ENCODE measurements around the gene HDAC5.

Gene HDAC5

GRCh38 chr17:44063704-44064639 is 59.5 kb downstream of the HDAC5 start:
- H3K18ac ChIP-seq (ENCODE audit: low read length), result no peak overlapping the region
- H3K14ac ChIP-seq (ENCODE audit: low read length), result no peak overlapping the region
- no peak overlapping the region for H4K91ac ChIP-seq (ENCODE audit: low read depth, low read length, poor library complexity)
- H3K4me1 ChIP-seq (ENCODE audit: control insufficient read depth in 2 of 2, insufficient read depth in 1 of 2, low read depth in 1 of 2, low read length in 2 of 2), result peaks cover 0 to 2% of the 10 kb centered on the region in 2 donors
- H3K27ac ChIP-seq (replicated peaks; ENCODE audit: low read length), result no peak overlapping the region
- no peak overlapping the region for H3K9ac ChIP-seq (ENCODE audit: low read depth, low read length, poor library complexity)
- no peak overlapping the region for H3K4me2 ChIP-seq (ENCODE audit: insufficient read depth, low read length, poor library complexity, severe bottlenecking)
- no peak overlapping the region for H2BK5ac ChIP-seq (ENCODE audit: low read length)
- H3K4ac ChIP-seq (ENCODE audit: low read length), result no peak overlapping the region
- peaks cover 7% of the 10 kb centered on the region for H3K79me1 ChIP-seq (ENCODE audit: low read depth, low read length)
- H3K23ac ChIP-seq (ENCODE audit: low read depth, low read length, poor library complexity), result no peak overlapping the region
- no CpG with 5 or more reads among the region's 10 CpGs for WGBS, 2 donors (ENCODE audit: extremely low coverage in 2 of 2, insufficient read length in 2 of 2, insufficient replicate concordance in 1 of 2)
- DNase-seq (ENCODE audit: low spot score), result no peak
- H4K8ac ChIP-seq (ENCODE audit: low read depth, low read length), result no peak overlapping the region
- peaks cover 13 to 52% of the 10 kb centered on the region in 2 donors for H3K36me3 ChIP-seq (replicated peaks in 1 of 2; ENCODE audit: control insufficient read depth in 2 of 2, insufficient read depth in 2 of 2, low read length in 2 of 2)
- H2BK120ac ChIP-seq (ENCODE audit: low read depth, low read length), result no peak overlapping the region
- no peak overlapping the region for H3K4me3 ChIP-seq (ENCODE audit: low read length in 2 of 2)
- no peak overlapping the region for H2BK15ac ChIP-seq (ENCODE audit: low read length)
- H2AK5ac ChIP-seq (ENCODE audit: low read depth, low read length), result no peak overlapping the region
- H2AFZ ChIP-seq (ENCODE audit: low read length), result no peak overlapping the region
- no peaks in the 10 kb centered on the region for H3K9me3 ChIP-seq (replicated peaks in 1 of 2; ENCODE audit: control insufficient read depth in 2 of 2, insufficient read depth in 1 of 2, low read depth in 1 of 2, low read length in 2 of 2)
- no peak overlapping the region for H2BK12ac ChIP-seq (ENCODE audit: low read length)
- no peaks in the 10 kb centered on the region for H3K27me3 ChIP-seq (ENCODE audit: control insufficient read depth in 3 of 3, insufficient read depth in 3 of 3, low read depth in 1 of 3, low read length in 3 of 3)

GRCh38 chr17:44062871-44063270 is 60.6 kb downstream of the HDAC5 start:
- H3K36me3 ChIP-seq (replicated peaks in 1 of 2; ENCODE audit: control insufficient read depth in 2 of 2, insufficient read depth in 2 of 2, low read length in 2 of 2), result peaks cover 20 to 60% of the 10 kb centered on the region in 2 donors
- no peaks in the 10 kb centered on the region for H3K9me3 ChIP-seq (replicated peaks in 1 of 2; ENCODE audit: control insufficient read depth in 2 of 2, insufficient read depth in 1 of 2, low read depth in 1 of 2, low read length in 2 of 2)
- H2BK12ac ChIP-seq (ENCODE audit: low read length), result no peak overlapping the region

GRCh38 chr17:44061446-44061845 is 62.0 kb downstream of the HDAC5 start:
- Histone ChIP-seq H3K27ac (replicated peaks; ENCODE audit: low read length) (no peak overlapping the region), H4K8ac (ENCODE audit: low read depth, low read length) (no peak overlapping the region), H3K23ac (ENCODE audit: low read depth, low read length, poor library complexity) (no peak overlapping the region), H3K4ac (ENCODE audit: low read length) (no peak overlapping the region), H3K9ac (ENCODE audit: low read depth, low read length, poor library complexity) (no peak overlapping the region), H3K18ac (ENCODE audit: low read length) (no peak overlapping the region), H2BK120ac (ENCODE audit: low read depth, low read length) (no peak overlapping the region), H4K91ac (ENCODE audit: low read depth, low read length, poor library complexity) (no peak overlapping the region), H3K79me1 (ENCODE audit: low read depth, low read length) (peaks cover 7% of the 10 kb centered on the region), H3K36me3 (replicated peaks in 1 of 2; ENCODE audit: control insufficient read depth in 2 of 2, insufficient read depth in 2 of 2, low read length in 2 of 2) (peaks cover 20 to 72% of the 10 kb centered on the region in 2 donors), H3K4me2 (ENCODE audit: insufficient read depth, low read length, poor library complexity, severe bottlenecking) (no peak overlapping the region), H2BK5ac (ENCODE audit: low read length) (no peak overlapping the region), H3K14ac (ENCODE audit: low read length) (no peak overlapping the region), H2BK12ac (ENCODE audit: low read length) (no peak overlapping the region), H2AK5ac (ENCODE audit: low read depth, low read length) (no peak overlapping the region), H2AFZ (ENCODE audit: low read length) (no peak overlapping the region), H2BK15ac (ENCODE audit: low read length) (no peak overlapping the region), H3K4me3 (ENCODE audit: low read length in 2 of 2) (no peak overlapping the region), H3K27me3 (ENCODE audit: control insufficient read depth in 3 of 3, insufficient read depth in 3 of 3, low read depth in 1 of 3, low read length in 3 of 3) (no peaks in the 10 kb centered on the region), H3K4me1 (ENCODE audit: control insufficient read depth in 2 of 2, insufficient read depth in 1 of 2, low read depth in 1 of 2, low read length in 2 of 2) (peaks cover 0 to 2% of the 10 kb centered on the region in 2 donors), H3K9me3 (replicated peaks in 1 of 2; ENCODE audit: control insufficient read depth in 2 of 2, insufficient read depth in 1 of 2, low read depth in 1 of 2, low read length in 2 of 2) (no peaks in the 10 kb centered on the region)
- DNase-seq (ENCODE audit: low spot score), result no peak
- no CpG with 5 or more reads among the region's 1 CpG for WGBS, 2 donors (ENCODE audit: extremely low coverage in 2 of 2, insufficient read length in 2 of 2, insufficient replicate concordance in 1 of 2)

More at GRCh38 chr17:44062871-44063270, 60.6 kb downstream of the HDAC5 start:
- Histone ChIP-seq H2BK15ac (ENCODE audit: low read length) (no peak overlapping the region), H2AK5ac (ENCODE audit: low read depth, low read length) (no peak overlapping the region), H3K4me3 (ENCODE audit: low read length in 2 of 2) (no peak overlapping the region), H2BK120ac (ENCODE audit: low read depth, low read length) (no peak overlapping the region), H3K4me2 (ENCODE audit: insufficient read depth, low read length, poor library complexity, severe bottlenecking) (no peak overlapping the region), H3K4me1 (ENCODE audit: control insufficient read depth in 2 of 2, insufficient read depth in 1 of 2, low read depth in 1 of 2, low read length in 2 of 2) (peaks cover 0 to 2% of the 10 kb centered on the region in 2 donors), H3K27me3 (ENCODE audit: control insufficient read depth in 3 of 3, insufficient read depth in 3 of 3, low read depth in 1 of 3, low read length in 3 of 3) (no peaks in the 10 kb centered on the region), H3K79me1 (ENCODE audit: low read depth, low read length) (peaks cover 7% of the 10 kb centered on the region), H2AFZ (ENCODE audit: low read length) (no peak overlapping the region), H3K9ac (ENCODE audit: low read depth, low read length, poor library complexity) (no peak overlapping the region), H4K8ac (ENCODE audit: low read depth, low read length) (no peak overlapping the region), H3K14ac (ENCODE audit: low read length) (no peak overlapping the region), H4K91ac (ENCODE audit: low read depth, low read length, poor library complexity) (no peak overlapping the region), H3K23ac (ENCODE audit: low read depth, low read length, poor library complexity) (no peak overlapping the region), H3K27ac (replicated peaks; ENCODE audit: low read length) (no peak overlapping the region), H3K4ac (ENCODE audit: low read length) (no peak overlapping the region), H2BK5ac (ENCODE audit: low read length) (no peak overlapping the region), H3K18ac (ENCODE audit: low read length) (no peak overlapping the region)
- no CpG with 5 or more reads among the region's 15 CpGs for WGBS, 2 donors (ENCODE audit: extremely low coverage in 2 of 2, insufficient read length in 2 of 2, insufficient replicate concordance in 1 of 2)
- no peak for DNase-seq (ENCODE audit: low spot score)

GRCh38 chr17:44059101-44059892 is 64.1 kb downstream of the HDAC5 start:
- H2BK5ac ChIP-seq (ENCODE audit: low read length), result no peak overlapping the region
- H3K4me1 ChIP-seq (ENCODE audit: control insufficient read depth in 2 of 2, insufficient read depth in 1 of 2, low read depth in 1 of 2, low read length in 2 of 2), result no peaks in the 10 kb centered on the region
- peaks cover 7% of the 10 kb centered on the region for H3K79me1 ChIP-seq (ENCODE audit: low read depth, low read length)
- no peak overlapping the region for H2BK120ac ChIP-seq (ENCODE audit: low read depth, low read length)
- no peak overlapping the region for H3K4ac ChIP-seq (ENCODE audit: low read length)
- H3K9me3 ChIP-seq (replicated peaks in 1 of 2; ENCODE audit: control insufficient read depth in 2 of 2, insufficient read depth in 1 of 2, low read depth in 1 of 2, low read length in 2 of 2), result no peaks in the 10 kb centered on the region
- H4K91ac ChIP-seq (ENCODE audit: low read depth, low read length, poor library complexity), result no peak overlapping the region
- H3K23ac ChIP-seq (ENCODE audit: low read depth, low read length, poor library complexity), result no peak overlapping the region
- no peak overlapping the region for H3K27ac ChIP-seq (replicated peaks; ENCODE audit: low read length)
- no peak overlapping the region for H3K4me3 ChIP-seq (ENCODE audit: low read length in 2 of 2)
- no peaks in the 10 kb centered on the region for H3K27me3 ChIP-seq (ENCODE audit: control insufficient read depth in 3 of 3, insufficient read depth in 3 of 3, low read depth in 1 of 3, low read length in 3 of 3)
- H3K4me2 ChIP-seq (ENCODE audit: insufficient read depth, low read length, poor library complexity, severe bottlenecking), result no peak overlapping the region
- H2AK5ac ChIP-seq (ENCODE audit: low read depth, low read length), result no peak overlapping the region
- H2AFZ ChIP-seq (ENCODE audit: low read length), result no peak overlapping the region
- peaks cover 26 to 86% of the 10 kb centered on the region in 2 donors for H3K36me3 ChIP-seq (replicated peaks in 1 of 2; ENCODE audit: control insufficient read depth in 2 of 2, insufficient read depth in 2 of 2, low read length in 2 of 2)
- no peak overlapping the region for H3K18ac ChIP-seq (ENCODE audit: low read length)
- DNase-seq (ENCODE audit: low spot score), result no peak
- H2BK15ac ChIP-seq (ENCODE audit: low read length), result no peak overlapping the region
- no peak overlapping the region for H3K9ac ChIP-seq (ENCODE audit: low read depth, low read length, poor library complexity)
- no peak overlapping the region for H4K8ac ChIP-seq (ENCODE audit: low read depth, low read length)
- no CpG with 5 or more reads among the region's 14 CpGs for WGBS, 2 donors (ENCODE audit: extremely low coverage in 2 of 2, insufficient read length in 2 of 2, insufficient replicate concordance in 1 of 2)
- H2BK12ac ChIP-seq (ENCODE audit: low read length), result no peak overlapping the region
- no peak overlapping the region for H3K14ac ChIP-seq (ENCODE audit: low read length)
